Stimulated activated CD8-positive, alpha-beta memory T cell treated with anti-CD3 and anti-CD28 coated beads, Interleukin-12 subunit alpha, Interleukin-12 subunit beta, amount 100 ng/mL, for 24 hours (primary cell): ENCODE results near the gene FHIT.
"Not testable (repeated sequence)": the region's sequence is repeated elsewhere in the genome, so short reads cannot be mapped to it uniquely, and the experiment has no call there.

ENCODE experiments used
- DNase-seq: peaks from one replicate; pipeline ENCODE4 v3.0.0-alpha.2; 2020; ENCODE audit errors: extremely low read depth

FHIT gene

GRCh38 chr3:60708191-60708975 lies 542.9 kb downstream of the FHIT start:
- DNase-seq = no peak

DNA sequence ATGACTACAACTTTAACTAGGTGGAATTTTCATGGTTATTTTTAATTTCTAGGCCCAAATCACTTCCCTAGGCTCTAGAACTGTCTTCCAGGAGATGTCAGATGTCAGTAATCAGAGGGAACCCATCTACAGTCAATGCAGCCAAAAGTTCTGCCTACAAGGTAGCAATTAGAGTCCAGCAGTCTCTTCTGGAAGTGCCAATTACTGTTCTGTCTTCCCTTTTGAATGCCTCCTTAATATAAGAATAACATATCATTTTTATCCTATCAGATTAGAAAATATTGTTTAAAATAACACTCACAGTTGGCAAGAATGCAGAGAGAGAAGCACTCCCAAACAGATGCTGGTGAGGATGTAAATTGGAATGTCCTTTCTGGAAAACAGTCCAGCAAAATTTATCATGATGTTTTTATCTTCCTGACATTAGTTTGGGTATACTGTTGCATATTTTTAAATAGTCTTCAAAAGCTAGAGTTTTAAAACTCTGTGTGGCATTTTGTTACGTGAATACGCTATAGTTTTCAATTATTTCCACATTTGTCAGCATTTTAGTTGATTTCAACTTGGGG lies 543.7 kb downstream of the FHIT start:
- no peak for DNase-seq

- no peak for DNase-seq
Observed at GRCh38 chr3:60703956-60704736, 547.1 kb downstream of the FHIT start.

DNA sequence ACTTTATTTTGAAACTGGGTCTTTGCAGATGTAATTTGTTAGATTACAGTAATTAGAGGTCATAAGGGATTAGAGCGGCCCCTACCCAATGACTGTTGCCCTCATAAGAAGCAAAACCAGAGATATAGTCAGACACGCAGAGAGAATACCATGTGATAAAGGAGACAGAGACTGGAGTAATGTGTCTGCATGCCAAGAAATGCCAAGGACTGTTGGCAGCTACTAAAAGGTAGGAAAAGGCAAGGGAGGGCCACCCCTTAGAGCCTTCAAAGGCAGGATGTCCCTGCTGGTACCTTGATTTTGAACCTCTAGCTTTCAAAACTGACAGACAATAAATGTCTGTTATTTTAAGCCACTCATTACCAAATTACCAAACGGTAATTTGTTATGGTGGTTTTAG lies 548.2 kb downstream of the FHIT start:
- DNase-seq = no peak

DNA sequence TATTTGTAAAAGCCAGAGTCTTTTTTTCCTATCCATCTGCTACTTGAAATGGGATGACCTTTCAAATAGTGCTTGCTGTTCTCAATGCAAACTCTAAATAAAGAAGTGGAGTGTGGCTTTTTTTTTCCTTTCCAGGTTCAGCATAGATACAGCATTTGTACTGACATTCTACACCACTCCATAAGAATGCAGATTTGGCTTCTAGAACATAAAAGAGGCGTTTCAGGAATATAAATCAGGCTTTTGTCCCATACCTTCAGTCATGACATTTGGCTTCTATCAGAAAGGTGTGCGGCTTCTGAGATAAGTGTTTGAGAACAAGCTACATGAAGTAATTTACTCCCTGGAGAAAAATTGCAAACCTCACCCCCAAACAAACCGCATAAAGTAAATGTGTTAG lies 553.1 kb downstream of the FHIT start:
- DNase-seq = no peak

DNA sequence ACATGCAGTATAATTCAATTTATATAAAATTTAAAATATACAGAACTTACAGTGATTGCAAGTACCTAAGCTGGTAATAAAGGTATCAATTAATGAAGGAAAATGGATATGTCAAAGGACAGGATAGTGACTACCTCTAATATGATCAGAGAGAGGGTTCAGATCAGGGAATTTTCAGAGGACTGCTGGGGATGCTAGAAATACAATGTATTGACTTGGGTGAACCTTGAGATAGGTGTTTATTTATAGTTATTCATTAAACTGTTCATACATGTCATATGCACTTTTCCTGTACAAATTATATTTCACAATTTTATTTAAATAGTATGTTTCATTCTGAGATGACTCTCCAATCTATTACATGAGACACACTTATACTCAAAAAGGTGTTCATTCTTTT lies 554.1 kb downstream of the FHIT start:
- DNase-seq = no peak

DNA sequence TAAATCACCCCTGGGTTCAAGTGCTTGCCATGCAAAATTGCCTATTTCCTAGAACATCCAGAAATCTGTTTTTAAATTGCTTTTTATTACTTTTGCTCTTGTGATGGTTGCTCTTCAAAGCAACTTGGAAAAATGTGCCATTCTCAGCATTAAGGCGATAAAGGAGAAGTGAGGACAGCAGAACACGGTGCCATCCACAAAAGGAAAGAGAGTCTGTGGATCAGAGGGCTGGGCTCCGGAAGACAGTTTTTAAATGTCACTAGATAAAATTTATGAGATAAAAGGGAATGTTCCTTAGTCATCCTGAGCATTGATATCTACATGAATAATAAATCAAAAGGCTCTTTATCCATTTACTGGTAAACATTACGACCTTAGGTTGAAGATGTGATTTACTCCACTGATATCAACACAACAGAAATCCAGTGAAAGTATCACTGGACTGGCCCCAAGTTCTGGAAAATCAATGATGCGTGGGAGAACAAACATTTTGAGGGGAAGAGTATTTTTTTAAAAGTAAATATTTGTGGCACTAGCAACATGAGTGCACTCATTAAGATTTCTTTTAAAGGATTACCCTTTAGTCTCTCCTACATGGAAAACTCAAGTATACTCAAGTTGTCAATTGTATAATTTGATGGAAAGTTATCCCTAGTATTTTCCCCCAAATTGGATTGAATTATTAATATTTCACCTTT lies 554.7 kb downstream of the FHIT start:
- DNase-seq = no peak

DNA sequence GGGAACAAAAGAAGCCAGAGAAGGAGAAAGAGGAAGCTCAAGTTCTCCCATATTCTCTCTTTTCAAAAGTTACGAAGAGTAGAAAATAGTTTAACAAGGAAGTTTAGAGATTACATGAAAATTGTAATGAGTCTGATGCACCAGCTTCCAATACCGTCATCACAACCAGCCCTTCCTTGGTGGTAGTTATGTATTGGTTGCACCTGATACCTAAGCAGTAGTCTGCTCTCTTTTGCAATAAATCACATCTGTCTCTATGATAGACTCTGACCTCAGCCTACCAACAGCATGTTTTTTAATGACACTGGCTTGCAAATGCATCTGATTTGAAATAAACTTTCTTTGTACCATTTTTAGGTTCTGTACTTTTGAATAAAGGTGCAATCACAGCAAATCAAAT lies 575.8 kb downstream of the FHIT start:
- DNase-seq = no peak

DNA sequence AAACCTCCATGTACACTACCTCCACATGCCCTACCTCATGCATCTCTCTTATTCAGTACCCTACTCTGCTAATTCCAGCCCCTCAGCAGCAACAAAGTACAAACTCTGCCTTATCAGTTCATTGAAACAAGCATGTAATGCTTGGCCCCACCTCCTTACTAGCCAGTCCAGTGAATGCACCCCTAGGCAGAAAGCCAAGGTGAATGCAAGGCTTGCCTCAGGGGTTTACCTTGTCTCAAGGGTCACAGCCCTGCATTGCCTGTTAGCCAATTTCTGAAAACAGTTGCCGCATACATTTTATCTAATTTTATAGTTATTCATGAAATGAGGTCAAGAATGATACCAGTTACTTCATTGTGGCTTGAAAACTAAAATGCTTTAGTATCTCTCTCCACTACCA lies 576.4 kb downstream of the FHIT start:
- DNase-seq = no peak

GRCh38 chr3:60673123-60673522 lies 578.1 kb downstream of the FHIT start:
- no peak for DNase-seq

DNA sequence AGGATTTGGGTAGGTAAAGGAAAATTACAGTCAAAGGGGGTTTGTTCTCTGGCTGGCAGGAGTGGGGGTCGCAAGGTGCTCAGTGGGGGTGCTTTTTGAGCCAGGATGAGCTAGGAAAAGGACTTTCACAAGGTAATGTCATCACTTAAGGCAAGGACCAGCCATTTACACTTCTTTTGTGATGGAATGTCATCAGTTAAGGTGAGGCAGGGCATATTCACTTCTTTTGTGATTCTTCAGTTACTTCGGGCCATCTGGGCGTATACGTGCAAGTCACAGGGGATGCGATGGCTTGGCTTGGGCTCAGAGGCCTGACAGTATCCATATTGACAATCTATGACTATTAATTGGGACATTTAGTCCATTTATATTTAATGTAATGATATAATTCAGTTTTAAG lies 578.9 kb downstream of the FHIT start:
- DNase-seq = not testable (repeated sequence)

GRCh38 chr3:60669636-60670035 lies 581.6 kb downstream of the FHIT start:
- DNase-seq = no peak

GRCh38 chr3:60660026-60660425 lies 591.2 kb downstream of the FHIT start:
- DNase-seq = no peak

DNA sequence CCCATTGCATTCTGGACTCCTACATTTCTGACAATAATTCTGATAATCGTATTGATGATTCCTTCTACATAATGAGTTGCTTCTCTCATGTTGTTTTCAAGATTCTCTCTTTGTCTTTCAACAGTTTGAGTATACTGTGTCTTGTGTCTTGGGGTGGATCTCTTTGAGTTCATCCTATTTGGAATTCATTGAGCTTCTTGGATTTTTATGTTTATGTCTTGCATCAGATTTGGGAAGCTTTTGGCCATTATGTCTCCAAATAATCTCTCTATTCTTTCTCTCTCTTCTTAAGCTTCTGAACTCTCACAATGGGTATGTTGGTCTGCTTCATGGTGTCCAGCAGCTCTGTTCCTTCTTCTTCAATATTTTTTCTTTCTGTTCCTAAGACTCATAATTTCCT lies 592.2 kb downstream of the FHIT start:
- DNase-seq = no peak

DNA sequence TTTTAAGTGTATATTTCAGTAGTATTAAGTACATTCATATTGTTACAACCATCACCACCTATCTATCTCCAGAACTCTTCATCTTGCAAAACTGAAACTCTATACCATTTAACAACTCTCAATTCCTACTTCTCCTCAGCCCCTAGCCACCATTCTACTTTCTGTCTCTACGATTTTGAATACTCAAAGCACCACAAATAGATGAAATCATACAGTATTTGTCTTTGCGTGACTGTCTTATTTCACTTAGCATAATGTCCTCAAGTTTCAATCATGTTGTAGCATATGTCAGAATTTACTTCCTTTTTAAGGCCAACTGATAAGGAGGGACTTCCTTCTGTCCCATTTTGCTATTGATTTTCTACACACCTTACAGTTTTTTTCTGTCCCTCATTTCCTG lies 593.3 kb downstream of the FHIT start:
- DNase-seq = no peak

GRCh38 chr3:60652829-60653228 lies 598.4 kb downstream of the FHIT start:
- no peak for DNase-seq

DNA sequence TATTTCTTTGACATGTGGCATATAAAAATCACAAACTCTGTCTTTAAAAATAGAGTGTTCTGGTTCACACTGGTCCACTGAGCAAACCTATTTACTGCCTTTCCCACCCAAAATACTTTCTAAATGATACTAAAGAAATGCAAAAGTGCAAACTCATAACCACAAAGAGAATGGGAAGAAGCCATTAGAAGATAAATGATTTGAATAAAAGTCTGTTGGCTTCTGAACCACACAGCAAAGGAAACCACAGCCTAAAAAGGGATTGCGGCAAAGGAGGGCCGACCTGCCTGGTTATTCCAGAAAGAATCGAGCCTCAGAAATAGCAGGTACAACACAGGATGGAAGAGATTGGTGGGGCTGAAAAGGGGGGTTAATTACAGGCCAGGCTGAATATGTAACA lies 599.5 kb downstream of the FHIT start:
- DNase-seq = no peak

GRCh38 chr3:60650171-60650570 lies 601.1 kb downstream of the FHIT start:
- no peak for DNase-seq

DNA sequence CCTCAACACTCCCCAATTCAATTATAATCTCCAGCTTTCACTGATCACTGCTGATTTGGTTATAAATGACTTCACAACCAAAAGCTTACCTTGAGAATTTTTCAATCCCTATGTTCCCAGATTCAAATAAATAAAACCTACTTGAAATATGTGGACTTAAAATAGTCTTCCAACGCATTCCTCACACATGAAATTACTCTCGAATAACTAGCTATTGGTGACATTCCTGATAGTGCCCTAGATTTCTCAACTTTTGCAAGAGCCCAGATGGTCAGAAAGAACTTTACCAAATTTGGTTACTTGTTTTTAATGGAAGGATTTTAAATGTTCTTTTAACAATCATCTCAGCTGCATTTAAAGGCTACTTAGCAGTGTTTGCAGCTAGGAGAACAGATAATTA lies 605.5 kb downstream of the FHIT start:
- no peak for DNase-seq

GRCh38 chr3:60643831-60644230 lies 607.4 kb downstream of the FHIT start:
- DNase-seq = no peak

- DNase-seq = no peak
Observed at GRCh38 chr3:60641354-60641753, 609.9 kb downstream of the FHIT start.

DNA sequence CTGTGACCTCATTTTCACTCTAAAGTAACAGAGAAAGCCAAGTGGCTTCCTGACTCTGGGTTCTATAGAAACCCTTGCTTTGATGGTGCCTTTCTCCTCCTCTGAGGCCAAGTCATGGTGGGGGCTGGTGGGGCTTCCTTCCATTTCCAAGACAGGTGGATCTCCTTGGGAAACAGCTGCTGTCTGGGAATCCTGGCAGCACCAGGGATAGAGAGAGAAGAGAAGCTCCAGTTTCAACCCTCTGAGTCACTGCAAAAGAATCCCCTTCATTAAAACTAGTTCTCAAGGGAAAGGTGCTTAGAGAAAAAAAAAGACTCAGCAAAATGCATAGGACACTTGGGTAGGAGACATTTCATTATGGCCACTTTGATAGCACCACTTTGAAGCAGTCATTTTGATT lies 614.4 kb downstream of the FHIT start:
- no peak for DNase-seq
